SH-SY5Y (cell line): Measurements from ENCODE around the gene ZBTB8OS.

ENCODE experiments used
- GATA2 ChIP-seq: IDR thresholded peaks from 2 replicates; pipeline ENCODE4 v1.6.1; 2011; ENCODE audit warnings: mild to moderate bottlenecking, low read depth, low read length
- GATA3 ChIP-seq: IDR thresholded peaks from 2 replicates; pipeline ENCODE4 v1.6.1; 2011; ENCODE audit warnings: low read depth, mild to moderate bottlenecking, low read length, moderate library complexity

DNA sequence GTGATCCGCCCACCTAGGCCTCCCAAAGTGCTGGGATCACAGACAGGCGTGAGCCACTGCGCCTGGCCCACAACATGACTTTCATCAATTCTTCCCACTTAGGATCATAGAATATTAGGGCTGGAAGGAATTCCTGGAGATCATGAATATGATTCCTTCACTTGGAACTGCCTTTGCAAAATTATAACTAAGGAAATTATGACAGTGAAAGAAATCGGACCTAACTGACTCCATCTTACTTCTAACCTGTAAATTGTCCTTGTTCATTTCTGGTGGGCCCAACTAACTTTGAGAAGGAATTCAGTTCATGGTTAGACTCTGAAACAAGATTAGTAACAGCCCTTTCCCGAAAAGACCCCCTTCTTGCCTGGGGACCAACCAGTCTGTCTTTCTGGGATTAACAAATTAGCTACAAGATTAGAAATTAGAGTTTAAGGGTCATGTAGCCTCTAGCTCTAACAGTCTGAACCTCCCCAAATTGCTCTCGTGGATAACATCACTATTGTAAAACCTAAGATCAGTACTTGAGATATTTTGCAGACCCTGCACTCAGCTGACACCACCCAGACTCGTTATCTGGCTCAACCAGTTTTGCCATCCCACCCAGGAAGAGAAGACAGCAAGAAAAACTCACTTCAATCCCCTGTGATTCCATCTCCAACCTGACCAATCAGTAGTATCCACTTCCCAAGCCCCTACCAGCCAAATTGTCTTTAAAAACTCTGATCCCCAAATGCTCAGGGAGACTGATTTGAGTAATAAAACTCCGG is 14.7 kb downstream of the ZBTB8OS start:
- TF ChIP-seq GATA2 (no peak), GATA3 (no peak)
